HepG2 (cell line): Measurements from ENCODE around the gene NDUFS5. TPM values are rescaled to one million over a fixed set of nuclear protein-coding genes. Genes with fewer than 3 reads are reported as not detected.

Source experiments
- ATF5 ChIP-seq: sonication (generic); formaldehyde crosslinking; IDR thresholded peaks from 2 replicates; pipeline ENCODE4 v1.4.0; 2020; ENCODE audit warnings: mild to moderate bottlenecking, low read depth, missing genetic modification reagents
- E2F5 ChIP-seq: sonication (generic); formaldehyde crosslinking; conservative IDR thresholded peaks from 2 replicates; pipeline ENCODE4 v1.4.0; 2020; ENCODE audit warnings: missing genetic modification reagents
- MAZ ChIP-seq, 2 experiments: sonication (generic) in 1 of 2; formaldehyde crosslinking in 1 of 2; IDR thresholded peaks; 2 replicates each; pipeline versions ENCODE4 v1.5.0 to v1.6.1; 2012 to 2020; ENCODE audit warnings: low read depth in 2 of 2, mild to moderate bottlenecking in 2 of 2, borderline replicate concordance in 1 of 2, improper control_type of control experiment in 1 of 2, low read length in 1 of 2, missing genetic modification reagents in 1 of 2, moderate library complexity in 1 of 2
- MTF2 ChIP-seq: sonication (generic); formaldehyde crosslinking; IDR thresholded peaks from 2 replicates; pipeline ENCODE4 v1.5.0; 2020; ENCODE audit warnings: missing genetic modification reagents, borderline replicate concordance
- PITX1 ChIP-seq: sonication (generic); formaldehyde crosslinking; IDR thresholded peaks from 2 replicates; pipeline ENCODE4 v1.5.1; 2020; ENCODE audit warnings: mild to moderate bottlenecking, missing genetic modification reagents
- SAP130 ChIP-seq: IDR thresholded peaks from 2 replicates; pipeline ENCODE4 v1.6.1; 2016; ENCODE audit warnings: low read depth
- SETDB1 ChIP-seq: sonication (generic); formaldehyde crosslinking; IDR thresholded peaks from 2 replicates; pipeline ENCODE4 v1.5.1; 2020; ENCODE audit warnings: missing genetic modification reagents, mild to moderate bottlenecking, borderline replicate concordance
- STAT6 ChIP-seq: sonication (generic); formaldehyde crosslinking; IDR thresholded peaks from 2 replicates; pipeline ENCODE4 v1.4.0; 2020; ENCODE audit warnings: missing genetic modification reagents, mild to moderate bottlenecking, borderline replicate concordance
- ZBTB37 ChIP-seq: sonication (generic); formaldehyde crosslinking; IDR thresholded peaks from 2 replicates; pipeline ENCODE4 v1.4.0; 2020; ENCODE audit warnings: mild to moderate bottlenecking, missing genetic modification reagents
- ZNF543 ChIP-seq: sonication (generic); formaldehyde crosslinking; IDR thresholded peaks from 2 replicates; pipeline ENCODE4 v1.4.0; 2020; ENCODE audit warnings: mild to moderate bottlenecking, missing genetic modification reagents
- ZNF644 ChIP-seq: IDR thresholded peaks from 2 replicates; pipeline ENCODE4 v1.6.1; 2016; ENCODE audit warnings: low read depth
- ZNF646 ChIP-seq: sonication (generic); formaldehyde crosslinking; IDR thresholded peaks from 2 replicates; pipeline ENCODE4 v1.9.0; 2021; ENCODE audit warnings: mild to moderate bottlenecking, missing genetic modification reagents
- polyA plus RNA-seq, 8 experiments: library from polyadenylated mRNA; depleted of rRNA in 3 of 8; stranded (reverse) in 7 of 8; unstranded in 1 of 8; fragments of >200 nt; fragmentation: Illumina TruSeq in 4 of 8; extraction: Trizol in 4 of 8; gene quantifications; 2 replicates each; pipeline versions ENCODE4 v1.2.1 to v1.2.3, GENCODE V29; 2011 to 2016; ENCODE audit warnings: low read depth in 4 of 8, missing spikeins in 1 of 8, mixed read lengths in 1 of 8; ENCODE audit not compliant: insufficient read depth in 1 of 8
- total RNA-seq, 5 experiments: library from RNA; depleted of rRNA; stranded (reverse); fragments of >200 nt; fragmentation: Illumina TruSeq; extraction: Trizol; gene quantifications; 2 replicates each; pipeline ENCODE4 v1.2.3, GENCODE V29; 2016; ENCODE audit warnings: low read depth in 1 of 5

The NDUFS5 gene
- total and polyA plus RNA-seq, 2 of the 13 experiments (the other 11 are each of a cell fraction or from before 2014, with no cell fraction given) = 263 to 466 TPM

GRCh38 chr1:38990738-38991637 is 35.2 kb upstream of the NDUFS5 start, which contains the start of gene AKIRIN1 (continued):
- no peak for TF ChIP-seq ZNF646 (CRISPR knock-in tag)
- peak; percentile 13; the same call in 1 of the 2 replicates for TF ChIP-seq PITX1 (CRISPR knock-in tag)
- TF ChIP-seq MAZ (IDR thresholded peaks at IDR 0.05; ENCODE audit: borderline replicate concordance, low read depth, low read length) = peak; percentile 68; the same call in 1 of the 2 replicates
- peak; percentile 85 for TF ChIP-seq MAZ (CRISPR knock-in tag; IDR thresholded peaks at IDR 0.05; ENCODE audit: low read depth)
- peak; percentile 84 for TF ChIP-seq SAP130 (CRISPR knock-in tag)
- TF ChIP-seq MTF2 (CRISPR knock-in tag) = no peak
- TF ChIP-seq ZBTB37 (CRISPR knock-in tag) = no peak
- no peak for TF ChIP-seq ZNF644
- TF ChIP-seq ZNF543 = no peak
- TF ChIP-seq E2F5 (CRISPR knock-in tag) = peak; percentile 71; the same call in 1 of the 2 replicates
- no peak for TF ChIP-seq STAT6 (CRISPR knock-in tag)
- no peak for TF ChIP-seq ATF5 (CRISPR knock-in tag)
- no peak for TF ChIP-seq SETDB1 (CRISPR knock-in tag)
